HG03097 (cell line): Measurements from ENCODE around the gene PRKD1.

ENCODE experiments used
- ATAC-seq: cut with Tn5 transposase; IDR thresholded peaks from one replicate; pipeline ENCODE4 v1.9.1; 2021; ENCODE audit not compliant: unreplicated experiment, low FRiP score

The PRKD1 gene

GRCh38 chr14:29927376-29928116 is at the start of gene PRKD1:
Gene PRKD1 (minus strand): TSS chr14:29927847.
- ATAC-seq, result no peak

- no peak for ATAC-seq
These were observed 43.5 kb upstream of the PRKD1 start for GRCh38 chr14:29971101-29971500.

GRCh38 chr14:29955087-29955486 is 27.4 kb upstream of the PRKD1 start:
- no peak for ATAC-seq

- no peak for ATAC-seq
These were observed 25.9 kb upstream of the PRKD1 start for GRCh38 chr14:29953501-29953900.

GRCh38 chr14:29944091-29944490 is 16.4 kb upstream of the PRKD1 start:
- no peak for ATAC-seq

- no peak for ATAC-seq
These were observed 13.8 kb upstream of the PRKD1 start for GRCh38 chr14:29941401-29941800.

- no peak for ATAC-seq
These were observed 12.8 kb upstream of the PRKD1 start for GRCh38 chr14:29940482-29940881.

GRCh38 chr14:29937116-29937515 is 9.5 kb upstream of the PRKD1 start:
- ATAC-seq, result no peak

GRCh38 chr14:29930283-29930682 is 2.6 kb upstream of the PRKD1 start:
- ATAC-seq, result no peak

- ATAC-seq, result no peak
These were observed 532 bp upstream of the PRKD1 start for GRCh38 chr14:29928117-29928640.

- ATAC-seq, result no peak
These were observed 809 bp downstream of the PRKD1 start for GRCh38 chr14:29926701-29927375.

GRCh38 chr14:29926228-29926627 is 1.4 kb downstream of the PRKD1 start:
- ATAC-seq, result no peak

GRCh38 chr14:29925736-29926135 is 1.9 kb downstream of the PRKD1 start:
- ATAC-seq, result no peak

- ATAC-seq, result no peak
These were observed 2.4 kb downstream of the PRKD1 start for GRCh38 chr14:29925101-29925722.

GRCh38 chr14:29919845-29920244 is 7.8 kb downstream of the PRKD1 start:
- ATAC-seq, result no peak

GRCh38 chr14:29918981-29919380 is 8.7 kb downstream of the PRKD1 start:
- no peak for ATAC-seq

- ATAC-seq, result no peak
These were observed 14.1 kb downstream of the PRKD1 start for GRCh38 chr14:29913566-29913965.

- ATAC-seq, result no peak
These were observed 15.8 kb downstream of the PRKD1 start for GRCh38 chr14:29911810-29912209.

- no peak for ATAC-seq
These were observed 18.7 kb downstream of the PRKD1 start for GRCh38 chr14:29908652-29909577.

- ATAC-seq, result no peak
These were observed 21.3 kb downstream of the PRKD1 start for GRCh38 chr14:29906256-29906870.
